ENCODE data around the gene PDE12. TPM values are rescaled to one million over a fixed set of nuclear protein-coding genes. Genes with fewer than 3 reads are reported as not detected.

The PDE12 gene
- total RNA-seq, 1 donor from 2014 or later, result 15.3 TPM

- Mint-ChIP-seq H3K36me3 (ENCODE audit: unreplicated experiment) (peaks cover 14% of the 10 kb centered on the region), H3K4me1 (ENCODE audit: unreplicated experiment) (peaks cover 33% of the 10 kb centered on the region), H3K4me3 (ENCODE audit: unreplicated experiment) (peak overlapping the region; percentile 89), H3K9me3 (ENCODE audit: unreplicated experiment) (no peaks in the 10 kb centered on the region), H3K27me3 (ENCODE audit: unreplicated experiment) (no peaks in the 10 kb centered on the region), H3K27ac (ENCODE audit: unreplicated experiment) (peak overlapping the region; percentile 98)
- no peak for DNase-seq (ENCODE audit: extremely low spot score, unreplicated experiment)
- TF ChIP-seq CTCF (IDR thresholded peaks at IDR 0.05), result no peak
Observed at GRCh38 chr3:57556459-57557084, 498 bp downstream of the PDE12 start.

GRCh38 chr3:57557085-57557537 is 1.0 kb downstream of the PDE12 start:
- DNase-seq (ENCODE audit: extremely low spot score, unreplicated experiment), result no peak
- Mint-ChIP-seq H3K9me3 (ENCODE audit: unreplicated experiment) (no peaks in the 10 kb centered on the region), H3K36me3 (ENCODE audit: unreplicated experiment) (peaks cover 14% of the 10 kb centered on the region), H3K4me1 (ENCODE audit: unreplicated experiment) (peaks cover 33% of the 10 kb centered on the region), H3K27me3 (ENCODE audit: unreplicated experiment) (no peaks in the 10 kb centered on the region), H3K27ac (ENCODE audit: unreplicated experiment) (peak overlapping the region; percentile 98), H3K4me3 (ENCODE audit: unreplicated experiment) (peak overlapping the region; percentile 89)
- TF ChIP-seq CTCF (IDR thresholded peaks at IDR 0.05), result no peak

- Mint-ChIP-seq H3K9me3 (ENCODE audit: unreplicated experiment) (no peaks in the 10 kb centered on the region), H3K27me3 (ENCODE audit: unreplicated experiment) (no peaks in the 10 kb centered on the region), H3K4me3 (ENCODE audit: unreplicated experiment) (no peak overlapping the region), H3K4me1 (ENCODE audit: unreplicated experiment) (peaks cover 33% of the 10 kb centered on the region), H3K36me3 (ENCODE audit: unreplicated experiment) (peaks cover 16% of the 10 kb centered on the region), H3K27ac (ENCODE audit: unreplicated experiment) (no peak overlapping the region)
- no peak for DNase-seq (ENCODE audit: extremely low spot score, unreplicated experiment)
- no peak for TF ChIP-seq CTCF (IDR thresholded peaks at IDR 0.05)
Observed at GRCh38 chr3:57559526-57559925, 3.5 kb downstream of the PDE12 start.

GRCh38 chr3:57569859-57570450 is 13.9 kb downstream of the PDE12 start:
- TF ChIP-seq CTCF (IDR thresholded peaks at IDR 0.05), result no peak
- H3K36me3 Mint-ChIP-seq (ENCODE audit: unreplicated experiment), result peaks cover 37% of the 10 kb centered on the region
- H3K9me3 Mint-ChIP-seq (ENCODE audit: unreplicated experiment), result no peaks in the 10 kb centered on the region
- no peak overlapping the region for H3K4me3 Mint-ChIP-seq (ENCODE audit: unreplicated experiment)
- DNase-seq (ENCODE audit: extremely low spot score, unreplicated experiment), result no peak
- H3K27me3 Mint-ChIP-seq (ENCODE audit: unreplicated experiment), result no peaks in the 10 kb centered on the region
- no peak overlapping the region for H3K27ac Mint-ChIP-seq (ENCODE audit: unreplicated experiment)
- H3K4me1 Mint-ChIP-seq (ENCODE audit: unreplicated experiment), result no peaks in the 10 kb centered on the region

- Mint-ChIP-seq H3K36me3 (ENCODE audit: unreplicated experiment) (peaks cover 41% of the 10 kb centered on the region), H3K27ac (ENCODE audit: unreplicated experiment) (no peak overlapping the region)
Observed at GRCh38 chr3:57570878-57571277, 14.8 kb downstream of the PDE12 start.

More at GRCh38 chr3:57570878-57571277, 14.8 kb downstream of the PDE12 start:
- Mint-ChIP-seq H3K4me1 (ENCODE audit: unreplicated experiment) (no peaks in the 10 kb centered on the region), H3K4me3 (ENCODE audit: unreplicated experiment) (no peak overlapping the region), H3K27me3 (ENCODE audit: unreplicated experiment) (no peaks in the 10 kb centered on the region), H3K9me3 (ENCODE audit: unreplicated experiment) (no peaks in the 10 kb centered on the region)
- no peak for DNase-seq (ENCODE audit: extremely low spot score, unreplicated experiment)
- no peak for TF ChIP-seq CTCF (IDR thresholded peaks at IDR 0.05)

All from osteocyte (in vitro differentiated cells).